HG02571 (cell line): ENCODE data around the gene STEAP3.

ENCODE experiments used
- ATAC-seq: cut with Tn5 transposase; IDR thresholded peaks from one replicate; pipeline ENCODE4 v1.9.1; 2021; ENCODE audit warnings: mild to moderate bottlenecking, moderate library complexity; ENCODE audit not compliant: unreplicated experiment

The STEAP3 gene

DNA sequence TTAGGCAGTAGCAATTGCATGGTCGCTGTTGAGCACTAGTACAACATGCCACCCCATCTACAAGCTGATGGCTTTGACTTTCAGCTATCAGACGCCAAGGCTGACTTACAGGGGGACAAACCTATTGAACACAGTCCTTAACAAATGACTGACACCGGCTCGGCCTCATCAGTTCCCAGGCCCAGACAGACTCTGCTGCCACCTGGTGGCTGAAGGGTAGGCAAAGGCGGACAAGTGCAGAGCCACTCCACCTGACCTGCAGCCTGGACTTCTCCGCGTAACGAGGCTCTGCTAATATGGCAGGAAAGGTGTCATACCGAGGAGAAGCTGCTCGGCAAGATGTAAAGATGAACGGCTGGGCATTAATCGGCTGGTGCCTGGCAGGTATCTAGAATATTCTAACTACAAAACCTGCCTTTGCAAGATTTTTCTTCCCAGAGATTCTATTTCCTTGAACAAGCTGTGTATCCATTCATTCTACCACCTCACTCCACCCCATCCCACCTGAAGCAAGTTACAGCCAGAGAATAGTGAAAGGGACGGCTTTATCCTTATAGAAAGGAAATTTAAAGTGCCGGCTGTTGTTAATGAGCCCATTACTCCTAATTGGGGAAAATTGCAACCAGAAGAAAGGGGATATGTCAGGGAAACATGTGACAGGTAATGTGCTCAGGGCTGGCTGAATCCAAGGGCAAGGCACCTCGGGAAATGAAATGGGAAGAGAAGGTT is 67.4 kb downstream of the STEAP3 start:
- ATAC-seq = no peak

DNA sequence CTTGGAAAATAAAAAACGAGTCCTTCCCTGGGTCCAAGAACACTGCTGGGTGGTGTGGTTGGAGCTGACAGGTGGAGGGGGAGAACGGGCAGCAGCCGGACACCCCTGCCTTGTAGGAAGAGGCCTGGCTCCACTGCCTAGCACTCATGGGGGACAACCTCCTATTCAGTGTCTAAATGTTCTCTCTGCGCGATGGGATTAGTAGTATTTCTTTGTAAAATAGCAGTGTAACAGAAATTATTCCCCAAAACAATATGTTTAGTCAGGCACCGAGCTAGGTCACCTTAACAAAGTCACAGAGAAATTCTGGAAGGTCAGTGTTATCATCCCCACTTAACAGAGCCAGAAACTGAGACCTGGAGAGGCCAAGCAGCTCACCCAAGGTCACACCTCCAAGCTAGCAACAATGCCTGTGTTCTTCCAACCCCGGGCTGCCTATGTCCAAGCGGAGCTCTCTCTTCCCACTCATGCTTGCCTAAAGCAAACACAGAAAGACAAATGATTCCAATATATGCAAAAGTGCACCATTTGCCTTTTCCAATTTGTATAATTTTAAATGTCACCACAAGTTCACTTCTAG is 68.0 kb downstream of the STEAP3 start:
- no peak for ATAC-seq

DNA sequence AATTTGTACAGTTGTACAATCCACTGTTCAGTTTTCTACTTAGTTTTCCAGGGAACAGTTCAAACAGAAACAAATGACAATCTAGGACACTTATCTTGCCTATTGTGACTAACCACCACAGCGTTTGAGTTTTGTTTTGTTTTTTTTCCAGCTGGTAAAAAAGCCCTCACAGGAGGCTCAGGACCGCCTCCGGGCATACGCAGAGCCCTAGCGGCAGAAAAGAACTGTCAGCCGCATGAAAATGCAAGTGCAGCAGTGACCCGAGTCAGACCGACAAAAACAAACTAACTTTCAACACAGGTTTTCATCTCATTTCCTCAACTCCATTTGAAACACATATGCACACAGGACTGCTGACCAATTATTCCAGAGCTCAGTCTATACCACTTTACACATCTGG is 68.6 kb downstream of the STEAP3 start:
- ATAC-seq = no peak

DNA sequence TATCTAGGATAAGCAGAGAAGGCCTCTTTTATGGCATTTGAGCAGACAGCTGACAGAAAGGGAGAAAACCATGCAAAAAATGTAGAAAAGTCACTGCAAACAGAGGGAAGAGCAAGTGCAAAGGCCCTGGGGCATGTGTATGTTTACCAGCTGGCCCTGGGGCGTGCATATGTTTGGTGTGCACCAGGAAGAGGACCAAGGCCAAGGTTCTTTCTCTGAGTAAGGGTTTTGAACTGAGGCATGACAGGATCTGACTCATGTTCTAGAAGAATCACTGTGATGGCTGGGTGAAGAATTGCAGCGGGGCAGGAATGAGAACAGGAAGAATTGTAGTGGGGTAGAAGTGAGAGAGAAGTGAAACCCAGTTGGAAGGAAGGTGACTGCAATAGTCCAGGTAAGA is 69.6 kb downstream of the STEAP3 start:
- ATAC-seq = no peak

DNA sequence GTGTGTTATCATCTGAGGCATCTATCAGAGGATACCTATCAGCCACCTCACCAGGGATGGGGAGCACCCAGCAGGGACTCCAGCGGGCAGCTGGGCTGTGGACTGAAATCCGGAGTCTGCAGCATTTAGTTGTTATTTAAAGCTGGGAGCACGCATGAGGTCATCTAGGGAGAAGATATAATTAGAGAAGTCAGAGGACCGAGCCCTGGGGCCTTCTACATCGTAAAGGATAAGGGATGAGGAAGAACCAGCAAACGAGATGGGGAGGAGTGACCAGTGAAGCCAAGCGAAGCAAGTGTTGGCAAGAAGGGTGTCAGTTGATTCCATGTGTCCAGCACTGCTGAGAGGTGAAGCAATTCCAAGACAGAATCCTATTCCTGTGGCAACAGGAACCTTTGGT is 70.3 kb downstream of the STEAP3 start:
- ATAC-seq = no peak

DNA sequence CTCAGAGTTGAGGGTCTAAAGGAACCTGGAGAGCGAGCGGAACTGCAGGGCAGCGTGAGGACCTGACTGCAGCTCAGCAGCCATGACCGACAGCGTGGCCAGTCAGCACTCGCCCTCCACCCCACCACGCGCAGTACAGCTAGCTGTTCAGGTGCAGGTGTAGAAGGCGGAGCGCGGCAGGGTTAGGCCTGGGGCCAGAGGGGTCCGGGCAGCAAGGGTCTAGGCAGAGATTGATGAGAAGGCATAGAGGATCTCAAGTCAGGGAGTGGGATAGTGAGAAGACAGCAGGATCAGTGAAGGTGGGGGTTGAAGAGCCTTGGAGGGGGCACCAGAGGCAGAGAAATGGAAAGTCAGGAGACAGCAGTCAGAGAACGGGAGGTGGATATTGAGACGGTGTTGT is 71.0 kb downstream of the STEAP3 start:
- ATAC-seq = no peak

DNA sequence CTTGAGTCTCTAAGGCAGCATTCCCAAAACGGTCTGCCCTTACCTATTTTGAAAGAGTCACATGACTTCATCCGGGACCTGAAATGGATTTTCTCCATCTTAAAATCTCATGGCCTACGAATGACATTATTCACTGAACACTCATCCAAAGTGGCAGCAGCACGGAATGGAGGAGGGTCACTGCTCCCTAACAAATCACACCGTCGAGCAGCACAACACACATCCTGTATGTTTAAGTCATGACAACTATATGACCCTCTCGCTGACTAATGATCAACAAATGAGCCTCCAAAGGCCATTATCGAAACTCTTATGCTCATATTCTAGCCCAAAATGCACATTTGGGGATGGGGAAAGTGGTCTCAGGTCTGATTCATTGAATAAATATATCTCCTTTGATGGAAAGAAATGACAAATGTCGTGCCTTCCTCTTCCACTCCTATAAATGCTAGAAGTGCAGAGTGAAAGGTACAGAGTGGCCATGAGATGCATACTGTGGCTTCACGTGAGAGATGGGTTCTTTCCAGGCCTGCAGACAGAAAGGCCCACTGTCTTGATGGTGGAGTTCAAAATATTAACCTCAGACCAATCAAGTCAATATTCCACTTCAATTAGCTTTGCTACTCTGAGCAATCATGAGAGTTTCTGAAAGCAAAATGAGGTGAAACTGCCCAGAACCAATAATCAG is 72.2 kb downstream of the STEAP3 start:
- ATAC-seq = no peak

DNA sequence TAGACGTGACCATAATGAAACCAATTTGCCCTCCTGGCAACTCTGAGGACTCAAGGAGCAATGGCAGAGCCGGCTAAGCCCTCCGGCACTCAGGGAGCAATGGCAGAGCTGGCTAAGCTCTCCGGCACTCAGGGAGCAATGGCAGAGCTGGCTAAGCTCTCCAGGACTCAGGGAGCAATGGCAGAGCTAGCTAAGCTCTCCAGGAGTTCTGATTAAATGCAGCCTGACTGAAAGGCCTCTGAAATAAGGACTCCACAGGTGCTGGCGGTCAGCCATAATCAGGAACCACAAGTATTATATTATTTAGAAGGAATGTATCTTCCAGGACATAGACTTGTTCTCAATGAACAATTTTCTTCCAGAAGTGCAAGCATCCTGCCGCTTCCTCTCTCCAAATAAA is 77.8 kb downstream of the STEAP3 start:
- ATAC-seq = no peak

DNA sequence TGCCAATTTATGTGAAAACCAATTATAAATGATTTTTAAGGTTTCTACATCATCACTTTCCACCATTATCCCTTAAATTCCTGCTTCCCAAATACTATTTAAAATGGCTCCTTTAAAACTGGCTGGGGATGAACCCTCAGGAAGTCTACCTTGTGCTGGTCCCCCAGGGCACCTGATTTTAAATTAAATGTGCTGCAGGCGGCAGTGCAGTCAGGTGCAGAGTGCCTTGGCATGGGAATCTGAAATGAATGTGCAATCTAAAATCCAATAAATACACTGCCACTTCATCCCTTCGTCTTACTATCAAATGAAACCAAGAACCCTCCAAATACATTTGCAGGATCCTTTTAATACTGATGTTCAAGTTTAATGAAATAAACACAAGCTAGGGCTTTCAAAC is 81.2 kb downstream of the STEAP3 start:
- no peak for ATAC-seq

DNA sequence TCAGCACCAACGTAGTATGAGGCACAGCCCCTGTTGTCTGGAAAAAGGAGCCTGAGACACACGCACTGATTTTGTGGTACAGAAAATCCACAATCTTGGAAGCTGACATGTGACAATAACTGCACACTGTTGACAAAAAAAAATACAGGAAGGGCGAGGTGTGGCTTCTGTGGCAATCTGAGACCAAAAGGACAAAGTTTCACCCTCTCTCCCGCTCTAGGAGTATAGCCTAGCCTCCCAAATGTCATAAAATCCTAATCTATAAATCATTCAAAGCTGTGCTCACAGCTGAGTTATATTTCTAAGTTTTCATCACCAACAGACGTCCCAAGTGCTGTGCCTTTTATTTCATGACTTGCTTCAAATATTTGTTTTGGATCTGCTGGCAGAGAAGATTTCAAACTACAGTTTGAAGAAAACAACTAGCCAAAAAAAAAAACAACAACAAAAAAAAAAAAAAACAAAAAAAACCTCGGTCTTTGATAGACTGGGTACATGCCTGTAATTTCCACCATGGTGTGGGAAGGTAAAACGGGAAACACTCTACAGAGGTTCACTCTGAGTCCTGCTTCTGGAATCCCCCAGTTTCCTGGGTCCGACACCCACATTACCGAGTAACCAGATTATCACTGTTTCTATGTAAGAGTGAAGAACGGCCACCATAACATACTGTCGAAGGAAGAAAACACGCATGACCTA is 82.0 kb downstream of the STEAP3 start:
- ATAC-seq = no peak

DNA sequence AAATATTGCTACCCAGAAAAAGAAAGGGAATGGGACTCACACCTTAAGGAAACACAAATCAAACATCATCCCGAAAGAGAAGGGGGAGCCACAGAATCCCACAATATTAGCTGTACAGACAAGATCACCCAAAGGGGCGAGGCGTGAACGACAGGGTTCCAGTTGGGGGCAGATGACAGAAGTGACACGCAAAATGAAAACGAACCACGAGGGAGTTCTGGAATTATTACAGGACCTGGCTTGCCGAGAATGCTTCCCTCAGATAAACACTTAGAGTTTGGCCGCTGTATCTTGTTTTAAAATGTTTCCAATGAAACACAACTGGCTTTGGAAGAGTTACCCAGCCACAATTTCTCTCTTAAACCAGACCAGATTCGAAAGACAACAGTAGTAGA is 82.6 kb downstream of the STEAP3 start:
- no peak for ATAC-seq

DNA sequence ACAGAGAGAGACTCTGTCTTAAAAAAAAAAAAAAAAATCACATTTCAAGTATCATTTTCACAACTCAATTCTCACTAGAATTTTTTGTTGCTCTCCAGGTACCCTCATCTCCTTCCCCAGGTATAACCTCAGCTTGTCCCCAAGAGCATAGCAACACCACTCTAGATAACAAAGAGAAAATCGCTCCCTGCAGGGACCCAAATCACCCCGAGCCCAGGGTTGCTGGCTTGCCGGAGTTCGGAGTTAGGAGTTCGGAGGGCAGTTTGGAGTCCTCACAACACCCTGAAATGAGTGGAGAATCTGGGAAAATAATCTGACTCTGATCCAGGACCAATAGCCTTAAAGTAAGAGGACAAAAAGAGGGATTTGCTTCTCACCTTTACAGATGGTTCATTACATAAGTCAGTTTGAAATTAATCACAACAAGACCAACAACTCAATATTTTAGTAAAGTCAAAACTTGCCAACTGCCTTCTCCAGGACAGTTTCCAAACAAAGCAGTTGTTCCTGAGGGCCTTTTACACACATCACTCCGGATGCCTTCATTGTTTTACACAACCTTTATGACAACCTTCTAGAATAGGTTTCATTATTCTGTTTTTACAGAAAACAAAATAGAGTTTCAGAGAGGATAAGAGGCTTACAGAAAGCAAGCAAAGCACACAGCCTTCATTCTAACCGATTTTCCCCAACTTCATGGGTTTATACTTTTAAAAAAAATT is 83.9 kb downstream of the STEAP3 start:
- ATAC-seq = no peak

DNA sequence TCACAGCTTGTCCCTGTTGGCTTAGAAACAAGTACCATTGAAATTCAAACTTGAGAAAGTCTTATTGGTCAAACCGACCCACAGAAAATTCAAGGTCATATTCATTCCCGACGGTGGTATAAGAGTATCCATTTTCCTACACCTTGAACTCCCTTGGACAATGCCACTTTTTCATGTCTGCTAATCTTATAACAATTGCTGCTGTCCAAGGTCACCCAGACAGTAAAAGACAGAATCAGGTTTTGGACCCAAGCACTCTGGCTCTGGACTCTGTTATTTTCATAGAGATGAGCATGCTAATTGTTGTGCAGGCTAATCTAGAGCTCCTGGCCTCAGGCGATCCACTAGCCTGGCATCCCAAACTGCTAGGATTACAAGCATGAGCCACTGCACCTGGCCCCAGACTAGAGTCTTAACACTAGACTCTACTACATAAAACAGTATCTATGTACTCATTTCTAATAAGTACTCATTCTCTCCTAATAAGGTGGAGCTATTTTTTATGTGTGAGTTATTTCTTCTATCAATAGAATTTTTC is 85.2 kb downstream of the STEAP3 start:
- ATAC-seq = no peak

DNA sequence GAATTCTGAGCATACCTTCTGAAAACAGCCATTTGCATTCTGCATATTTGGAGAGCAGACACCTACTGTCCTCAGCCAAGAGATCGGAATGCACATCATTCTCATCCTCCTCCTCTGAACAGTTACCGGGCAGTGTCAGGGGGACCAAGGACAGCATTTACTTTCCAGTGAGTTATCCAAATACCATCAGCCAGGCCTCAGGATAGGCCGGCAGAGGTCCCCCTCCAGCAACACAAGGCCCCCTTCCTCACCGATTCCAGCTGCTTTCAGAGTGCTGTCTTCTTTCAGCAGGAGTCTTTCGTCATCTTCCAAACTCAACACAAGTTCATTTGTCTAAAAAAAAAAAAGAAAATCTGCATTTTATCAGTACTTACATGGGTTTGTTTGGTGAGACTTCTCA is 87.7 kb downstream of the STEAP3 start:
- ATAC-seq = no peak

DNA sequence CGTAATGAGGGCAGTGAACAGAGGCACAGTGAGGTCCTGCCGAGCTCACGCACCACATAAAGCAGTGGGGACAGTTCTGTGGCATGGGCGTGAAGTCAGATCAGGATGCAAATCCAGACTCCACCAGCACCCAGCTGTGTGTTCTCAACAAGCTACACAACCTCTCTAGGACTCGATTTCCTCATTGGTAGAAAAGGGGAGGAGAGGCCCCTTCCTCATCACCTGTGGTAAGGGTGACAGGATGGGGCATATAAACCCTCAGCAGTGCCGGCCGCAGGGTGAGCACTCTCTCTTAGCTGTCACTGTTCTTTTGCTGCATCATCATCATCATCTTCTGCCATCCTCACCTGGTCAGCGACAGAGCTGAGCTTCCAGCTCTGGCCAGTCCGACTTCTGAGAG is 88.2 kb downstream of the STEAP3 start:
- ATAC-seq = no peak
